Fibroblast of lung (primary cell): Measurements from ENCODE around the gene VENTX. TPM values are rescaled to one million over a fixed set of nuclear protein-coding genes. Genes with fewer than 3 reads are reported as not detected.

Experiments used
- DNase-seq, 2 donors: peaks; one replicate each; pipeline versions ENCODE4 v3.0.0 to v3.0.0-alpha.2; 2010; ENCODE audit warnings: low read depth in 2 of 2
- H2AFZ ChIP-seq: 2 replicates; pipeline ENCODE4 v1.5.1; 2012; ENCODE audit warnings: low read length, control low read depth, inconsistent platforms
- H3K27ac ChIP-seq: 2 replicates; pipeline ENCODE4 v1.5.1; 2011; ENCODE audit warnings: low read length, control low read depth; ENCODE audit not compliant: insufficient read depth
- H3K27me3 ChIP-seq: 2 replicates; pipeline ENCODE4 v1.5.1; 2011; ENCODE audit warnings: mild to moderate bottlenecking, low read length; ENCODE audit not compliant: control insufficient read depth, insufficient read depth
- H3K36me3 ChIP-seq: 2 replicates; pipeline ENCODE4 v1.5.1; 2011; ENCODE audit warnings: low read length; ENCODE audit not compliant: control insufficient read depth, insufficient read depth
- H3K4me1 ChIP-seq: 2 replicates; pipeline ENCODE4 v1.5.1; 2011; ENCODE audit warnings: low read length; ENCODE audit not compliant: control insufficient read depth, insufficient read depth; ENCODE audit errors: extremely low read depth
- H3K4me2 ChIP-seq: 2 replicates; pipeline ENCODE4 v1.5.1; 2011; ENCODE audit warnings: low read length, control low read depth; ENCODE audit not compliant: insufficient read depth; ENCODE audit errors: extremely low read depth
- H3K4me3 ChIP-seq, 4 experiments: fragments of 200-600 bp in 1 of 4; sonication (generic) in 1 of 4; replicated peaks in 1 of 4; 2 replicates each; pipeline ENCODE4 v1.5.1; 2011 to 2016; ENCODE audit warnings: low read length in 4 of 4, low read depth in 3 of 4, mild to moderate bottlenecking in 3 of 4, control low read depth in 2 of 4, inconsistent platforms in 1 of 4, mixed read lengths in 1 of 4; ENCODE audit not compliant: insufficient read depth in 1 of 4; ENCODE audit errors: control extremely low read depth in 1 of 4
- H3K79me2 ChIP-seq: 2 replicates; pipeline ENCODE4 v1.5.1; 2012; ENCODE audit warnings: mild to moderate bottlenecking, low read length, inconsistent platforms; ENCODE audit not compliant: control insufficient read depth, insufficient read depth
- H3K9ac ChIP-seq: 2 replicates; pipeline ENCODE4 v1.5.1; 2011; ENCODE audit warnings: mild to moderate bottlenecking, low read length, control low read depth; ENCODE audit not compliant: insufficient read depth
- H3K9me3 ChIP-seq: 2 replicates; pipeline ENCODE4 v1.5.1; 2012; ENCODE audit warnings: low read depth, low read length; ENCODE audit not compliant: control insufficient read depth, insufficient read depth
- H4K20me1 ChIP-seq: 2 replicates; pipeline ENCODE4 v1.5.1; 2011; ENCODE audit warnings: low read length; ENCODE audit not compliant: control insufficient read depth, insufficient read depth; ENCODE audit errors: extremely low read depth
- EZH2 ChIP-seq: IDR thresholded peaks from 2 replicates; pipeline ENCODE4 v1.5.1; 2012; ENCODE audit warnings: low read length, control low read depth, mild to moderate bottlenecking; ENCODE audit errors: missing control alignments
- polyA plus RNA-seq, 2 donors: library from polyadenylated mRNA; depleted of rRNA in 1 of 2; stranded (reverse) in 1 of 2; unstranded in 1 of 2; fragments of >200 nt; gene quantifications; 2 replicates each; pipeline ENCODE4 v1.2.1, GENCODE V29; 2011 to 2012; ENCODE audit warnings: missing spikeins in 1 of 2
- total RNA-seq: library from RNA; depleted of rRNA; stranded (reverse); fragments of >200 nt; gene quantifications from 2 replicates; pipeline ENCODE4 v1.2.1, GENCODE V29; 2014
- TF ChIP-seq, protein P1 (sequence below), 2 donors: IDR thresholded peaks in 1 of 2; conservative IDR thresholded peaks in 1 of 2; 1 replicate in 1 of 2; 2 replicates in 1 of 2; pipeline ENCODE4 v1.5.1; 2011 to 2012; ENCODE audit warnings: low read length in 2 of 2, control low read depth in 1 of 2, inconsistent platforms in 1 of 2, low read depth in 1 of 2, mild to moderate bottlenecking in 1 of 2

The VENTX gene
- total and polyA plus RNA-seq, 2 donors (not counting 1 experiment from before 2014, with no cell fraction given), result not detected

DNA sequence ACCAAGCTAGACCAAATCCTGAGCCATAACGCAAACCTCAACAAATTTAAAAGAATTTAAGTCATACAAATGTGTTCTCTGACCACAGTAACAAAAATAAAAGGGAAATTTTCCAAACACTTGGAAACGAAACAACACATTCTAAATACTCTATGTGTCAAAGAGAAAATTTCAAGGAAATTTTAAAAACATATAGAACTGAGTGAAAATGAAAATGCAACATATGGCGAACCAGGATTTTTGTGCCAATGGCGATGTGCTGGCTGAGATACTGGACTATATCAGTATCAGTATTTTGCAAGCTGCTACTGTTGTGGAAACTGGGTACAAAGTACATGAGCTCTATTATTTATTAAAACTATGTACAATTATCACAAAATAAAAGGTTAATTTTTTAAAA is 43.5 kb upstream of the VENTX start:
- Histone ChIP-seq H3K4me3 (no peak overlapping the region), H3K27ac (no peak overlapping the region), H2AFZ (no peak overlapping the region), H3K4me1 (no peaks in the 10 kb centered on the region), H4K20me1 (no peaks in the 10 kb centered on the region), H3K9me3 (no peaks in the 10 kb centered on the region), H3K79me2 (no peaks in the 10 kb centered on the region), H3K4me2 (no peak overlapping the region), H3K27me3 (no peaks in the 10 kb centered on the region), H3K9ac (no peak overlapping the region), H3K36me3 (no peaks in the 10 kb centered on the region)
- DNase-seq, result no peak
- TF ChIP-seq, protein P1, sequence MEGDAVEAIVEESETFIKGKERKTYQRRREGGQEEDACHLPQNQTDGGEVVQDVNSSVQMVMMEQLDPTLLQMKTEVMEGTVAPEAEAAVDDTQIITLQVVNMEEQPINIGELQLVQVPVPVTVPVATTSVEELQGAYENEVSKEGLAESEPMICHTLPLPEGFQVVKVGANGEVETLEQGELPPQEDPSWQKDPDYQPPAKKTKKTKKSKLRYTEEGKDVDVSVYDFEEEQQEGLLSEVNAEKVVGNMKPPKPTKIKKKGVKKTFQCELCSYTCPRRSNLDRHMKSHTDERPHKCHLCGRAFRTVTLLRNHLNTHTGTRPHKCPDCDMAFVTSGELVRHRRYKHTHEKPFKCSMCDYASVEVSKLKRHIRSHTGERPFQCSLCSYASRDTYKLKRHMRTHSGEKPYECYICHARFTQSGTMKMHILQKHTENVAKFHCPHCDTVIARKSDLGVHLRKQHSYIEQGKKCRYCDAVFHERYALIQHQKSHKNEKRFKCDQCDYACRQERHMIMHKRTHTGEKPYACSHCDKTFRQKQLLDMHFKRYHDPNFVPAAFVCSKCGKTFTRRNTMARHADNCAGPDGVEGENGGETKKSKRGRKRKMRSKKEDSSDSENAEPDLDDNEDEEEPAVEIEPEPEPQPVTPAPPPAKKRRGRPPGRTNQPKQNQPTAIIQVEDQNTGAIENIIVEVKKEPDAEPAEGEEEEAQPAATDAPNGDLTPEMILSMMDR (conservative IDR thresholded peaks at IDR 0.05 in 1 of 2, IDR thresholded peaks at IDR 0.05 in 1 of 2; ENCODE audit: low read depth in 1 of 2, low read length in 2 of 2), result no peak
- no peak for TF ChIP-seq EZH2

DNA sequence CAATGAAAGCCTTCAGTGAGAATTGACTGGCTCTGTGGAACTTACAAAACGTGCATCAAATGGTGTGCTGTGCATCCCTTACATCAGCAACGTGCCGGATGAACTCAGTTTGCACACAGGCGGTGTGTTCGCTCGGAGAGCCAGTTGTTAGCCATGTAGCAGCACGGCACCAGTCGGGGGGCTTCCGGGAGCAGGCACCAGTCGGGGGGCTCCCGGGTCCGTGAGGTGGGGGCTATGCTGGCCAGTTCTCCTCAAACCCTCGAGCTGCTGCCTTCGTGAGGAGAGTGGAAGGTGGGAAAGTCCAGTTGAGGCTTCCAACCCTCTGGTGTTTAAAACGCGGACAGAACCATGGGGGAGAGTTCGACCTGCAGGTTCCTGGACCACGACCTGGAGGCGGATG is 42.6 kb upstream of the VENTX start:
- H3K79me2 ChIP-seq, result no peaks in the 10 kb centered on the region
- H3K27me3 ChIP-seq, result no peaks in the 10 kb centered on the region
- H3K36me3 ChIP-seq, result no peaks in the 10 kb centered on the region
- no peak overlapping the region for H3K27ac ChIP-seq
- no peak overlapping the region for H3K4me2 ChIP-seq
- H3K9ac ChIP-seq, result no peak overlapping the region
- no peak overlapping the region for H2AFZ ChIP-seq
- no peak for TF ChIP-seq EZH2
- TF ChIP-seq, protein P1 (conservative IDR thresholded peaks at IDR 0.05 in 1 of 2, IDR thresholded peaks at IDR 0.05 in 1 of 2; ENCODE audit: low read depth in 1 of 2, low read length in 2 of 2), result no peak
- H3K4me3 ChIP-seq, result no peak overlapping the region
- no peaks in the 10 kb centered on the region for H4K20me1 ChIP-seq
- no peaks in the 10 kb centered on the region for H3K4me1 ChIP-seq
- DNase-seq, result no peak
- no peaks in the 10 kb centered on the region for H3K9me3 ChIP-seq

DNA sequence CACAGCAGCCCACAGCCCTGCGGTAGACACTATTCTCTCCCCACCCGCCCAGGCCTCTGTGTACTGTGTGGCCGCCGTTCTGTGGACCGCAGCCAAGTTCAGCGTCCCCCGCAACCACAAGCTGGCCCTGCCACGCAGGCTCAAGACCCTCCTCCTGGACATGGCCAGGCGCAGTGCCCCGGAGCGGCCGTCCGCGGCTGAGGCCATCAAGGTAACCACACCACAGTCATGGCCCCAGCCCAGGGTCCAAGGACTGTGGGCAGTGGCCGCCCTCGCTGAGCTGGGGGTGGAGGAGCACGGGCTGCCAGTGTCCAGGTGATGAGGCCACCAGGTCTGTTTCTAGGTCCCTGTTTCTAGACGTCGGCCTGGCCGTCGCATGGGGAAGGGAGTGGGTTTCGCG is 42.0 kb upstream of the VENTX start:
- no peak for DNase-seq
- H3K79me2 ChIP-seq, result no peaks in the 10 kb centered on the region
- no peaks in the 10 kb centered on the region for H3K27me3 ChIP-seq
- H3K4me2 ChIP-seq, result no peak overlapping the region
- H3K9me3 ChIP-seq, result no peaks in the 10 kb centered on the region
- no peaks in the 10 kb centered on the region for H4K20me1 ChIP-seq
- H3K4me1 ChIP-seq, result no peaks in the 10 kb centered on the region
- H3K36me3 ChIP-seq, result no peaks in the 10 kb centered on the region
- no peak for TF ChIP-seq EZH2
- TF ChIP-seq, protein P1 (conservative IDR thresholded peaks at IDR 0.05 in 1 of 2, IDR thresholded peaks at IDR 0.05 in 1 of 2; ENCODE audit: low read depth in 1 of 2, low read length in 2 of 2), result no peak
- H3K9ac ChIP-seq, result no peak overlapping the region
- no peak overlapping the region for H3K27ac ChIP-seq
- H3K4me3 ChIP-seq, result no peak overlapping the region
- no peak overlapping the region for H2AFZ ChIP-seq
